Stimulated activated CD4-positive, alpha-beta T cell treated with anti-CD3 and anti-CD28 coated beads, Interleukin-12 subunit alpha, Interleukin-12 subunit beta, amount 100 ng/mL, for 4 hours (primary cell): Measurements from ENCODE around the gene DNM2.

Experiments
- DNase-seq: peaks from one replicate; pipeline ENCODE4 v3.0.0-alpha.2; 2020

DNM2 gene

GRCh38 chr19:10782795-10783194 is 64.9 kb downstream of the DNM2 start:
- no peak for DNase-seq

GRCh38 chr19:10784257-10784656 is 66.4 kb downstream of the DNM2 start:
- no peak for DNase-seq

- DNase-seq, result no peak
These were observed 70.3 kb downstream of the DNM2 start for GRCh38 chr19:10788146-10788545.

- DNase-seq, result no peak
These were observed 72.0 kb downstream of the DNM2 start for GRCh38 chr19:10789866-10790265.

GRCh38 chr19:10796653-10797052 is 78.8 kb downstream of the DNM2 start:
- no peak for DNase-seq

- peak; percentile 4 for DNase-seq
These were observed 79.2 kb downstream of the DNM2 start for GRCh38 chr19:10797078-10797477.

GRCh38 chr19:10797541-10798256 is 79.8 kb downstream of the DNM2 start:
- DNase-seq, result peak; percentile 72

GRCh38 chr19:10800488-10800887 is 82.6 kb downstream of the DNM2 start:
- no peak for DNase-seq

GRCh38 chr19:10802479-10802878 is 84.6 kb downstream of the DNM2 start:
- DNase-seq, result no peak

GRCh38 chr19:10803252-10803651 is 85.4 kb downstream of the DNM2 start:
- DNase-seq, result no peak

GRCh38 chr19:10805065-10805757 is 87.3 kb downstream of the DNM2 start:
- no peak for DNase-seq

- DNase-seq, result no peak
These were observed 87.9 kb downstream of the DNM2 start for GRCh38 chr19:10805758-10806247.

- no peak for DNase-seq
These were observed 91.2 kb downstream of the DNM2 start for GRCh38 chr19:10808937-10809649.

- no peak for DNase-seq
These were observed 91.9 kb downstream of the DNM2 start for GRCh38 chr19:10809651-10810285.

- DNase-seq, result no peak
These were observed 93.7 kb downstream of the DNM2 start for GRCh38 chr19:10811391-10812111.

- DNase-seq, result no peak
These were observed 94.3 kb downstream of the DNM2 start for GRCh38 chr19:10812196-10812595.

GRCh38 chr19:10812902-10813404 is 95.1 kb downstream of the DNM2 start:
- no peak for DNase-seq

- DNase-seq, result no peak
These were observed 97.2 kb downstream of the DNM2 start for GRCh38 chr19:10815007-10815536.

GRCh38 chr19:10815969-10816644 is 98.2 kb downstream of the DNM2 start:
- DNase-seq, result no peak

- no peak for DNase-seq
These were observed 98.8 kb downstream of the DNM2 start for GRCh38 chr19:10816691-10817090.

- no peak for DNase-seq
These were observed 99.6 kb downstream of the DNM2 start for GRCh38 chr19:10817291-10818038.
